NT2/D1 (cell line): ENCODE results near the gene TGFB2.

ENCODE experiments used
- DNase-seq: peaks from one replicate; pipeline ENCODE4 v3.0.0-alpha.2; 2011; ENCODE audit warnings: low read depth, low spot score
- H3K27me3 ChIP-seq: 2 replicates; pipeline ENCODE4 v1.6.0; 2011; ENCODE audit warnings: mild to moderate bottlenecking; ENCODE audit not compliant: insufficient read length, insufficient read depth
- H3K36me3 ChIP-seq: 2 replicates; pipeline ENCODE4 v1.6.1; 2011; ENCODE audit warnings: mild to moderate bottlenecking, low read length, mixed read lengths; ENCODE audit not compliant: insufficient read depth, insufficient read length
- H3K4me1 ChIP-seq: 2 replicates; pipeline ENCODE4 v1.5.1; 2011; ENCODE audit not compliant: insufficient read depth, insufficient read length
- H3K4me3 ChIP-seq: 2 replicates; pipeline ENCODE4 v1.5.1; 2011; ENCODE audit warnings: low read depth; ENCODE audit not compliant: insufficient read length
- H3K9ac ChIP-seq: 2 replicates; pipeline ENCODE4 v1.6.0; 2011; ENCODE audit warnings: low read depth; ENCODE audit not compliant: insufficient read length
- H3K9me3 ChIP-seq: 2 replicates; pipeline ENCODE4 v1.5.1; 2011; ENCODE audit warnings: mild to moderate bottlenecking, low read length; ENCODE audit not compliant: insufficient read depth
- SUZ12 ChIP-seq: IDR thresholded peaks from 2 replicates; pipeline ENCODE4 v1.6.1; 2011; ENCODE audit not compliant: insufficient read length, insufficient read depth; ENCODE audit errors: extremely low read depth
- YY1 ChIP-seq: IDR thresholded peaks from 2 replicates; pipeline ENCODE4 v1.6.1; 2011; ENCODE audit not compliant: insufficient read length, insufficient read depth
- ZNF274 ChIP-seq: IDR thresholded peaks from 2 replicates; pipeline ENCODE4 v1.6.1; 2011; ENCODE audit warnings: mild to moderate bottlenecking, low read depth, low read length

Gene TGFB2

DNA sequence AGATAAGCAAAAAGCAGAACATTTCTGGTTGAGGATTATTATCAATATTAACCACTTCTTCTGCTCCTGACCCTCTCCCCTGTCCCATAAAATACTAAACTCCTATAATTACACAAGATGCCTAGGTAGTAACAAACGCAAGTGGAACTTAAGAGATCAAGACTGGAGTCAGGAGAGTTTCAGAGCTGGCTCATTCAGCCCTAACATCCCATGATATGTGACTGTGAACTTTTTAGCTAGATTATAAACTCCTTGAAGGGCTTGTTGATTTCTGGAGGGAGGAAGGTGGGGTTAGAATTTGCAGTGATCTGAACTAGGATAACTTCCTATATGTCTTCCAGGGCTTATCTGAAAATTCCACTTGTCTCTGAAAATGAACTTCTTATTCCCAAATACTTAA is 130.6 kb downstream of the TGFB2 start:
- no peaks in the 10 kb centered on the region for H3K36me3 ChIP-seq
- no peak overlapping the region for H3K4me3 ChIP-seq
- no peak for TF ChIP-seq SUZ12
- TF ChIP-seq ZNF274: no peak
- no peak for TF ChIP-seq YY1
- H3K4me1 ChIP-seq: no peaks in the 10 kb centered on the region
- no peaks in the 10 kb centered on the region for H3K9me3 ChIP-seq
- H3K9ac ChIP-seq: no peak overlapping the region
- no peak for DNase-seq
- no peaks in the 10 kb centered on the region for H3K27me3 ChIP-seq

DNA sequence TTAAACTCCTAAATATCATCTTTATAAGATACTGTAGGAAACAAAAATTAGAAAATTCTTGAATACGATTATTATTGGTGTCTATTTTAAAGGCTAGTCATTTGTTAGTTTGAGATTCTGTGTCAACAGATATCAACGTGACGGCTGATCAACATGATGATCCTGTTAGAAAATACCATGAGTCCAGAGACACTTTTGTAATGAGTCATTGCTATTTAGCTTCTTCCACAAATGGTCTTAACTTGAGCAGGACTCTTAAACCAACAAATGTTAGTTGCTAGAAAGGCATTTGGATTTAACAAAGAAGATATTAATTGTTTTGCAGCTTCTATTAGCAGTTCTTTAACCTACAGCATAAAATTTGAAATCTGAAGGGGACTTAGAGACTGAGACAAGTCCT is 131.2 kb downstream of the TGFB2 start:
- Histone ChIP-seq H3K4me1 (no peaks in the 10 kb centered on the region), H3K9ac (no peak overlapping the region), H3K27me3 (no peaks in the 10 kb centered on the region), H3K36me3 (no peaks in the 10 kb centered on the region), H3K4me3 (no peak overlapping the region), H3K9me3 (no peaks in the 10 kb centered on the region; the same call in 1 of the 2 replicates)
- DNase-seq: no peak
- TF ChIP-seq SUZ12 (no peak), YY1 (no peak), ZNF274 (no peak)

DNA sequence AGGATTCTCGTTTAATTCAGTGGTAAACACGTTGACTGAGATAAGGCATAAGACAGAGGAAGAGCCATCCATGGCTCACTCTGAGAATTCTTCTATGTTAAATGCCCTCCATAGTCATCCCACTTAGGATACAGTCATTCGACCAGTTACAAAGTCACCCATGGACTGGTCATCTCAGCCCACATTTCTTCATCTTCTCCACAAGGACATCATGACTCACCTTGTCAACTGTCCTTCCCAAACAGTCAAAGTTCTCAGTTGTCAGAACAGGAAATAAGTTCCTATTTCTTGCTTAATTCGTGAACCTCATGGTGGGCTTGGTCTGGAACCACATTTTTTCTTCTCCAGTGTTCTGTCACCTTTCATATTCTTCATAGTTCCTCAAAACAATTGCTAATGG is 133.2 kb downstream of the TGFB2 start:
- no peaks in the 10 kb centered on the region for H3K27me3 ChIP-seq
- no peaks in the 10 kb centered on the region; the same call in 1 of the 2 replicates for H3K9me3 ChIP-seq
- DNase-seq: no peak
- H3K9ac ChIP-seq: no peak overlapping the region
- no peaks in the 10 kb centered on the region for H3K4me1 ChIP-seq
- TF ChIP-seq YY1 (no peak), SUZ12 (no peak), ZNF274 (no peak)
- H3K36me3 ChIP-seq: no peaks in the 10 kb centered on the region
- H3K4me3 ChIP-seq: no peak overlapping the region

DNA sequence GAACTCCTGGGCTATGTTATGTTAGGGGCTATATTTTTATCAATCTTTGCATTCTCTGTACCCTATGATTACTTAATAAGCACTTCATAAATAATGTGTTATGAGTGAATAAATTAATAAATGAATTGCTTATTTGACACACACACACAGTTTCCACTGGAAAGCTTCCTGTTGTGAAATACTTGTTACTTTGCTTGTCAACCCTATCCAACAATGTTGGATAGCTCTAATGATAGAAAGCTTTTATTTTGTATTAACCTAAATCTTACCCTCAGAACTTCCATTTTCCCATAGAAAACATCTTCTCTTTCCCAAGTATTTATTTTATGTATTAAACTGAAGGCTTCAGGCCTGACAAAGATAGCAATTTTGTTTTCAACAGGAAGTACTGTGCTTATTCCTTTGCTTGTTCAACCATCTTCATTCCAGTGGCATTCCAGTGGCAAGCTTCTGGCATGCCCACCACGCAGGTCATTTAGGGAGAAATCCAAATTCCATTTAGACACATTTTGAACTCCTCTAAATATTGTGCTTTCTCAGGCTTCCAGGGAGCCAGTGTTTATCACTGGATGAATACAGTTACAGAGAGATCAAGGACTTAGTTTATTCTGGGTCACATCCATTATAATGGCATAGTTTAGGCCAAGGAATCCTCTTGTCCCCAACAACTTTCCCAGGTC is 134.4 kb downstream of the TGFB2 start:
- Histone ChIP-seq H3K9me3 (no peaks in the 10 kb centered on the region; the same call in 1 of the 2 replicates), H3K4me1 (no peaks in the 10 kb centered on the region), H3K4me3 (no peak overlapping the region), H3K27me3 (no peaks in the 10 kb centered on the region), H3K36me3 (no peaks in the 10 kb centered on the region), H3K9ac (no peak overlapping the region)
- no peak for TF ChIP-seq SUZ12
- DNase-seq: no peak

DNA sequence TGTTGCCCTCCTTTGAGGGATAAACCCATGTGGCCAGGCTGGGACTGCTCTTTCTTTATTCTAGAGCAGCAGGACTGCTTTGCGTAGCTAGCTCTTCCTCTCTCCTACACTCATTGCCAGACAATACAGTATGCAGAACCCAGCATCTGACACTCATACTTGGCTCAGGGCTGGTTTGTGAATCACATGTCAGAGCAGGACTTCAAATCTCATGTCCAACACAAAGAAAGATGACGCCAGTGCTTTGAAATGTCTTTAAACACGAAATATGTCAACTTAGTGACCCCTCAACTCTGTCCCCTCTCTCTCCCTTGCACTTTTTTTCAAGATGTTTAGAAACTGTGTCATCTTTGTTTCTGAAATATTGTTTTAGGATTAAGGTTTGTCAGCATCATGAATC is 135.0 kb downstream of the TGFB2 start:
- DNase-seq: no peak

DNA sequence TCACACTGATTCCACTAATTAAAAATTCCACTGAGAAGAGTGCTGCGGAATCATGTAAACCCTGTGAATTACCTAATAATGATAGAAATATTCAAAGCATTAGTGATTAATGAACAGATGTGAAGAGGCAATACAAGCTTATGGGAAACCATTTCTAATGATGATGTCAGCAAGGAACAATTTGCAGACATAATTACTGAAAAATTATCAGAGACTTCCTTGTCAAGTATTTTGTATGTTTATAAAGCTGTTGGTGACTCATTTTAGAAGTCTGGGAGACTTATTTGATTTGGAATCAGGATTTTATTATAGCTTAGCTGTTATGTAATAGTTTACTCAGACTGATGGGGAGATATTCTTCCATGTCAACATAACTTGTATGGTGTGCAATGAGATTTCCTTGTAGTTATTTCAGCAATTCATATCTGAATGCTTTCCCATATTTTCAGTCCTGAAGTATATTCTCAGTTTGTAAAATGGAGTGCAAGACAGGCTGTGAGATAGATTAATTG is 135.5 kb downstream of the TGFB2 start:
- no peaks in the 10 kb centered on the region for H3K4me1 ChIP-seq
- H3K9ac ChIP-seq: no peak overlapping the region
- no peak overlapping the region for H3K4me3 ChIP-seq
- H3K27me3 ChIP-seq: no peaks in the 10 kb centered on the region
- H3K36me3 ChIP-seq: no peaks in the 10 kb centered on the region
- DNase-seq: no peak
- TF ChIP-seq YY1: no peak
- no peak for TF ChIP-seq ZNF274
- TF ChIP-seq SUZ12: no peak
- no peaks in the 10 kb centered on the region; the same call in 1 of the 2 replicates for H3K9me3 ChIP-seq

More for the DNA sequence above, 135.0 kb downstream of the TGFB2 start:
- Histone ChIP-seq H3K4me3 (no peak overlapping the region), H3K4me1 (no peaks in the 10 kb centered on the region), H3K27me3 (no peaks in the 10 kb centered on the region), H3K9ac (no peak overlapping the region), H3K36me3 (no peaks in the 10 kb centered on the region), H3K9me3 (no peaks in the 10 kb centered on the region; the same call in 1 of the 2 replicates)
- TF ChIP-seq YY1 (no peak), SUZ12 (no peak), ZNF274 (no peak)

DNA sequence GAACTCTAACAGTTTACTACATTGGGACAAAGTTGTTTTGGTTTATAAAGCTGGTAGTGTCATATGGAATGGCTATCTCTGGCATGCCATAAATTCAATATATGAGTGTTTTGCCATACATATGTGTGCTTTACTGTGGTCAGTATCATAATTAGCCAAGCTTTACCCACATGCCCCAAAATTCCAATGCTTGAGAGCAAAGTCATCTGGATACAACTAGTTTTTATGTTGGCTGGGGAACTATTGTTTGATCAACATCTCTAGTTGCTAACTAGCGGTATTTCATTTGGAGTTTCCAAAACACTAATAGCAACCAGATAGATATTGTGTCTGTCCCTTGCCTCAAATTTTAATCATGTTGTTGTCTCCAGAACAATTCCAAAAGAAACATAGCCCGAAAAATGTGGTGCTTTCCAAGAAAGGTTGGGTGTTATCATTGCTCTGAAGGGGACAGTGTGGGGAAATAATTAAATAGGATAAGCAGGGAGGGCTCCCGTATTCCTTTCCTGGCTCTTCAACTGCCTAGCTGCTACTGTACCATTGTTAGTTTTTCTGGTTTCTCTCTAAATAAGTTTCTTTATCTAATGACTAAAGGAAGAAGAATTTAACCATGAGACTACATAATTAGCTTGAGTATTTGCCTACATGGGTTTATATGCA is 136.1 kb downstream of the TGFB2 start:
- Histone ChIP-seq H3K9ac (no peak overlapping the region), H3K27me3 (no peaks in the 10 kb centered on the region), H3K4me3 (no peak overlapping the region), H3K36me3 (no peaks in the 10 kb centered on the region), H3K4me1 (no peaks in the 10 kb centered on the region), H3K9me3 (no peaks in the 10 kb centered on the region; the same call in 1 of the 2 replicates)
- TF ChIP-seq SUZ12: no peak
- no peak for TF ChIP-seq YY1
- TF ChIP-seq ZNF274: no peak
- DNase-seq: no peak
